ENCODE data around the gene ACBD7. TPM values are rescaled to one million over a fixed set of nuclear protein-coding genes. Genes with fewer than 3 reads are reported as not detected.
A peak's percentile ranks its signal among the peaks of the same experiment; 100 is the strongest.

The ACBD7 gene
- total RNA-seq, 1 donor from 2014 or later = 0.86 TPM

DNA sequence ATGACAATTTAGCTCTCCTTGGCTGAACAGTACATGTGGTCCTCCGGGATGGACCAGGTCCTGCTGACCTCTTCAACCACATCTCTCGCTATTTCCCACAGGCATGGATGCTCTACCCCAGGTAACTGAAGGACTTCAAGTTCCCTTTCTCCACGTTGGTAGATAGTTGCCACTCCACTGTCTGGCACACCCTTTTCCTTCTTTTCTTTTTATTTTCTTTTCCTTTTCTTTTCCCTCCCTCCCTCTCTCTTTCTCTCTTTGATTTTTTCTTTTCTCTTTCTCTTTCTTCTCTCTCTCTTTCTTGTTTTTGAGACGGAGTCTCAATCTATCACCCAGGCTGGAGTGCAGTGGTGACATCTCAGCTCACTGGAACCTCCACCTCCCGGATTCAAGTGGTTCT lies 2.8 kb upstream of the ACBD7 start:
- DNase-seq (ENCODE audit: low spot score) = no peak

- DNase-seq (ENCODE audit: low spot score) = peak; percentile 74
Observed at GRCh38 chr10:15084502-15084922, 4.1 kb downstream of the ACBD7 start.

DNA sequence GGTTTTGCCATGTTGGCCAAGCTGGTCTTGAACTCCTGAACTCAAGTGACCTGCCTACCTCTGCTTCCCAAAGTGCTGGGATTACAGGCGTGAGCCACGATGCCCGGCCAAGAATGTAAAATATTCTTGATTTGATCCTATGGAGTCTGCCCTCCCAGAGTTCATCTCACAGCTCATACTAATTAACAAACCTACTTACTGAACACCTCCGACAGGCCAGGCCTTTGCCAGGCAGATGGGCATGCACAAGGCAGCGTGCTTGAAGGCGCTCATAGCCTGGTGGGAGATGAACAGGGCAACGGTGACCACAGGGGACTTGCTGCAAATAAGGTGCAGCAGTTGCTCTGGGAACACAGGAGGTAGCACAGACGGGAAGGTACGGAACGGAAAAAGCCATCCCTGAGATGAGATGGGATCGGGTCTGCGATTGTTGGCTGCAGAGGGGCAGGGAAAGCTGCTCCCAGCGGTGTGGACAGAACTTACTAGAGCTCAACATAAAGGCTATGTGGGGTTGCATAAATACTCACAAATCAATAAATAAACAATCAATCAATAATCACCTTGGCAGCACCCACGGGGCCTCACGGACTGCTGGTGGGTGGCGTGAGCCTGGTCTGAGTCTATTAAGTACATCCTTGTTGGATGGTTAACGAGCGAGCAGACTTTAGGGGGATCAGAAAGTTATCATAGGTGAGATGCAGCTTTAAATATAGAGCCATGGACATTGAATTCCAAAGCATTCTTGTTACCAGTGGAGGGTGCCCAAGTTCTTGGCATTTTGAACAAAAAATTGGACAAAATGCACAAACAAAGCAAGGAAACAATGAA lies 4.7 kb downstream of the ACBD7 start:
- DNase-seq (ENCODE audit: low spot score) = no peak

DNA sequence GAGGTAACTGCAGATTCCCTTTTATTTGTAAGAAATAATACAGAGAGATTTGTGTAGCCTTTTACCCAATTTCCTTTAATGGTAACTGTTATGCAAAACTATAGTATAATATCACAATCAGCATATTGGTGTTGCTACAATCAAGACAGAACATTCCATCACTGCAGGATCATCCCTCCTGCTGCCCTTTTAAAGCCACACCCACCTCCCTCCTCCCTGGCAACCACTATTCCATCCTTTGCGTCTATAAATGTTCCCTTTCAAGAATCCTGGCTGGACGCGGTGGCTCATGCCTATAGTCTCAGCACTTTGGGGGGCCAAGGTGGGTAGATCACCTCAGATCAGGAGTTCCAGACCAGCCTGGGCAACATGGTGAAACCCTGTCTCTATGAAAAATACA lies 13.2 kb downstream of the ACBD7 start:
- DNase-seq (ENCODE audit: low spot score) = no peak

DNA sequence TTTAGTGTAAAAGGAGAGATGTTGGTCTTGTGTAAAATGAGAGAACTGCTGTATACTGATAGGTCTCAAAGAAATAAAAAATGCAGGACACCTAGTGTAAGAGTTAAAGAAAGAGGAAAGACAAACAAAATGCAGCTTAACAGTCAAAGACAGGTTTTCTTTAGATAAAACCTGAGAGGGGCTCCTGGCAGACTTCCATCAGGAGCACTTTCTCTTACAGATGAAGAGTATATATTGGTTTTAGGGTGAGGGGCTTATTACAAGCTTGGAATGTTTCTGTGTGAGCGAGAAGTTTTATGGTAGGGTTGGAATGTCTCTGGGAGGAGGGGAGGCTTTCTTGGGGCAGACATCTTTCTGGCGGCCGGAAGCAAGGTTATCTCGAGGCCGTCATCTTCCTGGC lies 16.2 kb downstream of the ACBD7 start:
- no peak for DNase-seq (ENCODE audit: low spot score)

DNA sequence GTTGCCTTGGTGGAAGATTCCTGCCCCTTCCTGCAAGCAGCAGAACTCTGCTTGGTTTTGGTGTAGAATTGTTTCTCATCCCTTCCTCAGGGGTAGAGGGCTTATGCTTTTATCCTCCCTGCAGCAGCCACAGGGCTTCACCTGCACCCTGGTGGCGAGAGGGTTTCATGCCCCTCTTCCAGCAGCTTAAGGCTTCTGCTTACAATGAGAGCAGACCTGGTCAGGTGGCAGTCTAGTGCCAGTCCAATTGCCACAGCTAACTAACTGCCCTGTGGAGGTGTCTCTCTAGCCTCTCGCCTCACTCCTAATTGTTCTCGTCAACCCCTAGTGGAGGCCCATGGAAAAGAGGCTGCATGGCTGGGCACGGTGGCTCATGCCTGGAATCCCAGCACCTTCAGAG lies 19.3 kb downstream of the ACBD7 start:
- DNase-seq (ENCODE audit: low spot score) = no peak

GRCh38 chr10:15068802-15069201 lies 19.8 kb downstream of the ACBD7 start:
- DNase-seq (ENCODE audit: low spot score) = no peak

- DNase-seq (ENCODE audit: low spot score) = no peak
Observed at GRCh38 chr10:15067154-15067553, 21.4 kb downstream of the ACBD7 start.

DNA sequence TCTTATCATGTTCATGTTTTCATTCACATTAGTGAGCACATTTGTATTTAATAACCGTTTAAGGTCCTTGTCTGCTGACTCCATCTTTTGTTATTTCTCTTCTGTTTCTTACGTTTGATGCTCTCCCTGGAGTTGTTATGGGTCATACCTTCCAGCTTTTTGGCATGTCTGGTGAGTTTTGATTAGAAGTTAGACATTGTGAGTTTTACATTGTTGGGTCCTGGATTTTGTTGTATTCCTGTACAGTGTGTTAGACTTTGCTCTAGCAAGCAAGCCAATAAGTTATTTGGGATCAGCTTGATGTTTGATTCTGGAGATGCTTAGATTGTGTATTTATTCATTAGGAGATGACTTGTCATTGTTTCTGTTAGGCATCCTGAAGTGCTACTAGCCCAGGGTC lies 27.9 kb downstream of the ACBD7 start:
- no peak for DNase-seq (ENCODE audit: low spot score)

- no peak for DNase-seq (ENCODE audit: low spot score)
Observed at GRCh38 chr10:15059914-15060313, 28.7 kb downstream of the ACBD7 start.

- no peak for DNase-seq (ENCODE audit: low spot score)
Observed at GRCh38 chr10:15058689-15059088, 29.9 kb downstream of the ACBD7 start.

GRCh38 chr10:15053061-15053460 lies 35.5 kb downstream of the ACBD7 start:
- no peak for DNase-seq (ENCODE audit: low spot score)

GRCh38 chr10:15052121-15052520 lies 36.5 kb downstream of the ACBD7 start:
- DNase-seq (ENCODE audit: low spot score) = no peak

DNA sequence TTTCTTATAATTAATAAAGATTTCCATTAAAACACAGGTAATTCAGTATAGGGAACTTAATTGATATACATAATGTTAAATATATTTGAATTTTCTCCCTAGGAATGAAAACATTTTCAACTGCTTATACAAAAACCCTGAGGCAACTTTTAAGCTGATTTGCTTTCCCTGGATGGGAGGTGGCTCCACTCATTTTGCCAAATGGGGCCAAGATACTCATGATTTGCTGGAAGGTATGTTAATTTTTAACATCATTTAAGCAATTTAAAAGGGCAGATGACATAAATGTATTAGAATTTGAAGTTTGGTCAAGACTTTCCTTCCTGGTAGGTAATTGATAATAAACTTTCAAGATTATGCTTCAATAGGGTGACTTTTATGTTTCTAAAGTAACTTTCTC lies 39.0 kb downstream of the ACBD7 start:
- DNase-seq (ENCODE audit: low spot score) = no peak

- no peak for DNase-seq (ENCODE audit: low spot score)
Observed at GRCh38 chr10:15046626-15047025, 42.0 kb downstream of the ACBD7 start.

GRCh38 chr10:15045380-15045779 lies 43.2 kb downstream of the ACBD7 start:
- DNase-seq (ENCODE audit: low spot score) = no peak

DNA sequence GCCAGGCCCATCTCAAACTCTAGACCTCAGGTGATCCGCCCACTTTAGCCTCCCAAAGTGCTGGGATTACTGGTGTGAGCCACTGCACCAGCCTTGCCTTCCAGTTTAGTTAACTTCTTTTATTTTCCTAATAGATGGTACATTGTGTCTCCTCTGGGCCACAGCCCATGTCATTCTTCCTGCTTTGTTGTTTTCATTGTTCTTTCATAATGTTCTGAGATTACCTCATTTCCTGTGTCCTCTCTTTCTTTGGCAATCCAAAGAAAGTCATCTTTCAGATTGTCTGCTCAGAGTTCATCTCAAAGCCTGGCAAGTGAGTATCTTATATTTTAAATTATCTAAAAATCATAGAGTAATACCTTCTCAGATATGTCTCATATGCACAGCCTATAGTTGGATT lies 44.9 kb downstream of the ACBD7 start, which contains the start of gene OLAH:
OLAH (plus strand) TSS at position 270 of the 400 bp plus-strand sequence. CDS start 3,346 bp downstream, outside the sequence.
- no peak for DNase-seq (ENCODE audit: low spot score)

GRCh38 chr10:15038416-15038815 lies 50.2 kb downstream of the ACBD7 start:
- no peak for DNase-seq (ENCODE audit: low spot score)

- no peak for DNase-seq (ENCODE audit: low spot score)
Observed at GRCh38 chr10:15037691-15038090, 50.9 kb downstream of the ACBD7 start.

DNA sequence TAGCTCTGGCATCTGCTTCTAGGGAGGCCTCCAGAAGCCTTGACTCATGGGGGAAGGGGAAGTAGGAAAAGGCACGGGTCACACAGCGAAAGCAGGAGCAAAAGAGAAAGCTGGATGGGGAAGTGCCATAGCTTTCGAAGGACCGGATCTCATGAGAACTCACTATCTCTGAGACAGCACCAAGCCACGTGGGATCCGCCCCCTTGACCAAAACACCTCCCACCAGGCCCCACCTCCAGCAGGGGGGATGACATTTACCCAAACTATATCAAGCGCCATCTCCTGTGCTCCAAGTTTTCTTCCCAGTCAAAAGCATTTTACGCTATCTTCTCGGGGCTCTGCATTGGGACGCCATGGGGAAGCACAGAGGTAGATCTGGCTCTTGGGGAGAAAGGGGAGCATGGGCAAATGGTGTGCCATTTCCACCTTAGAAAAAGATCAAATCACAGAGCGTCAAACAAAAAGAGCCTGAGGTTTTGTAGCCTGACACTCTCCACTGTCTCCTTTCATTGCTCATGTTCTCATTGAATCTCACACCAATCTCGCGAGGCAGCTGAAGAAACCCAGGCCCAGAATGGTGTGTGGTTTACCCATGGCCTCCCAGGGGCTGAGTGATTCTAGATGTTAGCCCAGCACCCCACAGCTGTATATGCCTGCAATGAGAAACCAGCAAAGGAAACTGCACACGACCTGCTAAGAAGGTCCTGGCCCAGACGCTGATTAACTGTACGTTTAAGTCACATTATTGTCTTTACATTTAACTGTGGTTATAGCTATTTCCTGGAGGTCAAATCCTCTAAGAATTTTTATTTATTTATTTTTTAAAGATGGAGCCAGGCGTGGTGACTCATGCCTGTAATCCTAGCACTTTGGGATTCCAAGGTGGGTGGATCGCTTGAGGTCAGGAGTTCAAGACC lies 52.9 kb downstream of the ACBD7 start:
- no peak for DNase-seq (ENCODE audit: low spot score)

DNA sequence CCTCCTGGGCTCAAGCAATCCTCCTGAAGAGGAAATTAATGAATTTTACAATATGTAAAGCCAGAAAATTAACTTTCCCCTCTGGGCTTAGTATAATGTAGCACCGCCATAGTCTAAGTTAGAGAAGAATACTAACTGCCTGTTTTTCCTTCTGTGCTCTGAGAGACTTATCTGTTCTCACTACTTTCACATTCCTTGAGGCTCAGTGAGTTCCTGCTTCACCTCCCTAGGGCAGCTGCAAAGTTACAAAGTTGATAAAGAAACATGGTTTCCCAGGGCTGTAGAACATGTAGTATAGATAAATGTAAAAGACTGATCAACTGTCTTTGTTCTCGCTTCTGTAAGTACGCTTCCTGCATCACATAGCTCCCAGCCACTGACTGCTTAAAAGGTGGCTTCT lies 60.8 kb downstream of the ACBD7 start:
- no peak for DNase-seq (ENCODE audit: low spot score)

All from ureter (tissue), 1 donor.